Measurements from ENCODE around the gene TOM1L1.

- no peak for TF ChIP-seq EZH2 (IDR thresholded peaks at IDR 0.05; ENCODE audit: low read length, unreplicated experiment)
- no peak for TF ChIP-seq EZH2phosphoT487 (IDR thresholded peaks at IDR 0.05; ENCODE audit: borderline replicate concordance, low read length)
These were observed 34.8 kb downstream of the TOM1L1 start for GRCh38 chr17:54935471-54935870.

Data from PC-3 (cell line).